Right lobe of liver (tissue), 4 donors: Measurements from ENCODE around the gene SIGLEC12.

Experiments
- POLR2A ChIP-seq: fragments of 450-650 bp; IDR thresholded peaks from one replicate; pipeline ENCODE4 v1.6.1; 2017; ENCODE audit warnings: antibody characterized with exemption, mild to moderate bottlenecking
- TF ChIP-seq, protein P1 (sequence below), 4 donors: fragments of 200-600 bp in 3 of 4; fragments of 450-650 bp in 1 of 4; IDR thresholded peaks; one replicate each; pipeline versions ENCODE4 v1.5.1 to v1.8.0; 2016 to 2022; ENCODE audit warnings: antibody characterized with exemption in 4 of 4, mild to moderate bottlenecking in 2 of 4
- donor health status: DM: no; HTN: no; CAD: no.
- donor health status: DM: no; HTN: no; CAD: no.
- donor health status: DM: no; HTN: yes; CAD: no.

GRCh38 chr19:51535535-51535934, 33.9 kb upstream of the SIGLEC12 start:
- no peak for TF ChIP-seq POLR2A
- TF ChIP-seq, protein P1, sequence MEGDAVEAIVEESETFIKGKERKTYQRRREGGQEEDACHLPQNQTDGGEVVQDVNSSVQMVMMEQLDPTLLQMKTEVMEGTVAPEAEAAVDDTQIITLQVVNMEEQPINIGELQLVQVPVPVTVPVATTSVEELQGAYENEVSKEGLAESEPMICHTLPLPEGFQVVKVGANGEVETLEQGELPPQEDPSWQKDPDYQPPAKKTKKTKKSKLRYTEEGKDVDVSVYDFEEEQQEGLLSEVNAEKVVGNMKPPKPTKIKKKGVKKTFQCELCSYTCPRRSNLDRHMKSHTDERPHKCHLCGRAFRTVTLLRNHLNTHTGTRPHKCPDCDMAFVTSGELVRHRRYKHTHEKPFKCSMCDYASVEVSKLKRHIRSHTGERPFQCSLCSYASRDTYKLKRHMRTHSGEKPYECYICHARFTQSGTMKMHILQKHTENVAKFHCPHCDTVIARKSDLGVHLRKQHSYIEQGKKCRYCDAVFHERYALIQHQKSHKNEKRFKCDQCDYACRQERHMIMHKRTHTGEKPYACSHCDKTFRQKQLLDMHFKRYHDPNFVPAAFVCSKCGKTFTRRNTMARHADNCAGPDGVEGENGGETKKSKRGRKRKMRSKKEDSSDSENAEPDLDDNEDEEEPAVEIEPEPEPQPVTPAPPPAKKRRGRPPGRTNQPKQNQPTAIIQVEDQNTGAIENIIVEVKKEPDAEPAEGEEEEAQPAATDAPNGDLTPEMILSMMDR (IDR thresholded peaks at IDR 0.05) = no peak
